Naive thymus-derived CD4-positive, alpha-beta T cell (primary cell): ENCODE data around the gene MPRIP. TPM values are rescaled to one million over a fixed set of nuclear protein-coding genes. Genes with fewer than 3 reads are reported as not detected.

ENCODE experiments used
- ATAC-seq: fragments of 150-1000 bp; cut with Tn5 transposase; 2 replicates; pipeline ENCODE4 v1.10.0; 2021; ENCODE audit warnings: mild to moderate bottlenecking, moderate library complexity
- CTCF ChIA-PET: fragments of 350-600 bp; sonication (Branson Sonifier 250); formaldehyde crosslinking; loops from one replicate; lab custom pipeline; 2021; ENCODE audit warnings: antibody characterized with exemption; lab: Charles Lee
- POLR2A ChIA-PET: fragments of 350-600 bp; sonication (Branson Sonifier 250); formaldehyde crosslinking; loops from one replicate; lab custom pipeline; 2021; ENCODE audit warnings: antibody characterized with exemption, inconsistent platforms; lab: Charles Lee
- DNase-seq, 9 donors: peaks; one replicate each; pipeline versions ENCODE4 v3.0.0 to v3.0.0-alpha.2; 2020 to 2022; ENCODE audit warnings: mixed read lengths in 1 of 9
- H3K27ac ChIP-seq: one replicate; pipeline ENCODE4 v1.7.0; 2013; ENCODE audit warnings: mild to moderate bottlenecking, low read depth, low read length, moderate library complexity
- H3K27me3 ChIP-seq, 2 donors: one replicate each; pipeline ENCODE4 v1.7.0; 2013; ENCODE audit warnings: low read length in 2 of 2, mild to moderate bottlenecking in 2 of 2, moderate library complexity in 2 of 2; ENCODE audit not compliant: control insufficient read depth in 2 of 2, insufficient read depth in 2 of 2
- H3K36me3 ChIP-seq, 3 experiments: 1 replicate in 2 of 3; 2 replicates in 1 of 3; pipeline ENCODE4 v1.7.0; 2013; ENCODE audit warnings: low read length in 3 of 3, mild to moderate bottlenecking in 3 of 3, moderate library complexity in 1 of 3; ENCODE audit not compliant: insufficient read depth in 3 of 3, control insufficient read depth in 2 of 3
- H3K4me1 ChIP-seq, 2 donors: one replicate each; pipeline ENCODE4 v1.7.0; 2013; ENCODE audit warnings: low read length in 2 of 2, mild to moderate bottlenecking in 2 of 2, moderate library complexity in 1 of 2; ENCODE audit not compliant: control insufficient read depth in 2 of 2, insufficient read depth in 2 of 2
- H3K4me3 ChIP-seq: 2 replicates; pipeline ENCODE4 v1.7.0; 2013; ENCODE audit warnings: mild to moderate bottlenecking, low read length
- H3K9me3 ChIP-seq, 3 experiments: 1 replicate in 2 of 3; 2 replicates in 1 of 3; pipeline ENCODE4 v1.7.0; 2013; ENCODE audit warnings: low read length in 3 of 3; ENCODE audit not compliant: control insufficient read depth in 2 of 3
- H3K27ac Mint-ChIP-seq, 9 donors: one replicate each; pipeline ENCODE4 v1.8.0; 2020 to 2022; ENCODE audit warnings: mixed read lengths in 9 of 9, mild to moderate bottlenecking in 8 of 9, moderate library complexity in 5 of 9, inconsistent platforms in 2 of 9
- H3K27me3 Mint-ChIP-seq, 5 donors: one replicate each; pipeline ENCODE4 v1.8.0; 2021 to 2022; ENCODE audit warnings: mixed read lengths in 5 of 5, mild to moderate bottlenecking in 1 of 5
- H3K36me3 Mint-ChIP-seq, 5 donors: one replicate each; pipeline ENCODE4 v1.8.0; 2020 to 2022; ENCODE audit warnings: mixed read lengths in 5 of 5, mild to moderate bottlenecking in 3 of 5, inconsistent platforms in 1 of 5
- H3K4me1 Mint-ChIP-seq, 7 donors: one replicate each; pipeline ENCODE4 v1.8.0; 2020 to 2022; ENCODE audit warnings: mixed read lengths in 7 of 7, mild to moderate bottlenecking in 3 of 7, inconsistent platforms in 1 of 7
- H3K4me3 Mint-ChIP-seq, 10 donors: one replicate each; pipeline ENCODE4 v1.8.0; 2020 to 2022; ENCODE audit warnings: mild to moderate bottlenecking in 10 of 10, mixed read lengths in 10 of 10, moderate library complexity in 6 of 10, inconsistent platforms in 2 of 10
- H3K9me3 Mint-ChIP-seq, 11 donors: one replicate each; pipeline ENCODE4 v1.8.0; 2020 to 2022; ENCODE audit warnings: mixed read lengths in 11 of 11, mild to moderate bottlenecking in 4 of 11, inconsistent platforms in 1 of 11, moderate library complexity in 1 of 11
- intact Hi-C, 2 donors: fragments of 100-400 bp; cut with micrococcal nuclease; formaldehyde crosslinking; loops; one replicate each; pipeline ENCODE4 v1.15.1; 2023
- polyA plus RNA-seq, 2 donors: library from polyadenylated mRNA; unstranded; fragments of 300-500 nt; fragmentation: Illumina TruSeq; gene quantifications; one replicate each; pipeline ENCODE4 v1.2.3, GENCODE V29; 2021
- total RNA-seq, 6 experiments: library from RNA in 5 of 6; stranded (reverse) in 5 of 6; gene quantifications; 1 replicate in 5 of 6; 2 replicates in 1 of 6; pipeline ENCODE4 v1.2.3 and lab custom pipeline; 2021 to 2026

Gene MPRIP
- total and polyA plus RNA-seq, 7 experiments from 2014 or later, result 18.6 to 259 (median 196) TPM

- peaks cover 32 to 54% (median 43%) of the 10 kb centered on the region in 7 donors for H3K4me1 Mint-ChIP-seq
Observed at GRCh38 chr17:17151055-17151454, 108.8 kb downstream of the MPRIP start.

GRCh38 chr17:17151541-17151940 is 109.3 kb downstream of the MPRIP start:
- H3K4me1 ChIP-seq, result peaks cover 13 to 40% of the 10 kb centered on the region in 2 donors
- intact Hi-C loops, result loop anchor here in 1 of 2 donors (10.0 kb wide), 1 partner anchor 53 kb away; the partner anchor contains the start of gene PLD6
- H3K36me3 ChIP-seq, result peaks cover 0 to 72% (median 21%) of the 10 kb centered on the region in 3 experiments
- CTCF ChIA-PET, result interaction anchor here (0.6 kb wide), 1 partner anchor 1051 kb away, joined by 5 read pairs; no protein-coding TSS in a partner anchor
- POLR2A ChIA-PET, result interaction anchor here (0.8 kb wide), 1 partner anchor 157 kb away, joined by 3 read pairs; no protein-coding TSS in a partner anchor
- peaks cover 11 to 52% (median 35%) of the 10 kb centered on the region in 5 donors for H3K36me3 Mint-ChIP-seq
- no peak overlapping the region for H3K4me3 ChIP-seq
- no peak overlapping the region for H3K27ac ChIP-seq
- no peak overlapping the region for H3K4me3 Mint-ChIP-seq
- no peaks in the 10 kb centered on the region for H3K9me3 ChIP-seq
- ATAC-seq, result no peak
- no peak for DNase-seq
- H3K27ac Mint-ChIP-seq, result peak overlapping the region in 4 of 9 donors; percentile 23 to 78 (median 42)
- no peaks in the 10 kb centered on the region for H3K27me3 ChIP-seq
- no peaks in the 10 kb centered on the region for H3K27me3 Mint-ChIP-seq
- peaks cover 32 to 52% (median 42%) of the 10 kb centered on the region in 7 donors for H3K4me1 Mint-ChIP-seq
- no peaks in the 10 kb centered on the region for H3K9me3 Mint-ChIP-seq

More at GRCh38 chr17:17151055-17151454, 108.8 kb downstream of the MPRIP start:
- Mint-ChIP-seq H3K4me3 (no peak overlapping the region), H3K27ac (no peak overlapping the region), H3K9me3 (no peaks in the 10 kb centered on the region), H3K27me3 (no peaks in the 10 kb centered on the region), H3K36me3 (peaks cover 11 to 51% (median 36%) of the 10 kb centered on the region in 5 donors)
- POLR2A ChIA-PET, result no interaction called here
- intact Hi-C loops, result loop anchor here in 1 of 2 donors (10.0 kb wide), 1 partner anchor 54 kb away; the partner anchor contains the start of gene PLD6
- ATAC-seq (no peak), DNase-seq (peak in 1 of 9 donors; percentile 33)
- peaks cover 13 to 39% of the 10 kb centered on the region in 2 donors for H3K4me1 ChIP-seq
- H3K36me3 ChIP-seq, result peaks cover 0 to 72% (median 21%) of the 10 kb centered on the region in 3 experiments
- no peak overlapping the region for H3K27ac ChIP-seq
- CTCF ChIA-PET, result interaction anchor here (0.6 kb wide), 1 partner anchor 1051 kb away, joined by 5 read pairs; no protein-coding TSS in a partner anchor
- H3K4me3 ChIP-seq, result no peak overlapping the region
- H3K9me3 ChIP-seq, result no peaks in the 10 kb centered on the region
- no peaks in the 10 kb centered on the region for H3K27me3 ChIP-seq

GRCh38 chr17:17151962-17152361 is 109.7 kb downstream of the MPRIP start:
- DNase-seq (no peak), ATAC-seq (peak; percentile 66)
- ChIA-PET POLR2A (interaction anchor here (0.8 kb wide), 1 partner anchor 156 kb away, joined by 3 read pairs; no protein-coding TSS in a partner anchor), CTCF (interaction anchor here (0.6 kb wide), 2 partner anchors 990 to 1050 kb away, joined by 5 read pairs; no protein-coding TSS in a partner anchor)
- Histone ChIP-seq H3K36me3 (peaks cover under 1 to 72% (median 21%) of the 10 kb centered on the region in 3 experiments), H3K27me3 (no peaks in the 10 kb centered on the region), H3K9me3 (no peaks in the 10 kb centered on the region), H3K4me3 (no peak overlapping the region), H3K27ac (no peak overlapping the region), H3K4me1 (peaks cover 13 to 40% of the 10 kb centered on the region in 2 donors)
- Mint-ChIP-seq H3K4me1 (peaks cover 32 to 49% (median 41%) of the 10 kb centered on the region in 7 donors), H3K27ac (peak overlapping the region in 3 of 9 donors; percentile 28 to 78 (median 77)), H3K9me3 (no peaks in the 10 kb centered on the region), H3K36me3 (peaks cover 11 to 54% (median 32%) of the 10 kb centered on the region in 5 donors), H3K27me3 (no peaks in the 10 kb centered on the region), H3K4me3 (peak overlapping the region in 3 of 10 donors; percentile 15 to 52 (median 27))
- intact Hi-C loops, result loop anchor here in 1 of 2 donors (10.0 kb wide), 1 partner anchor 53 kb away; the partner anchor contains the start of gene PLD6

- H3K36me3 Mint-ChIP-seq, result peaks cover 11 to 56% (median 32%) of the 10 kb centered on the region in 5 donors
- H3K4me3 Mint-ChIP-seq, result peak overlapping the region in 8 of 10 donors; percentile 15 to 66 (median 56)
Observed at GRCh38 chr17:17152385-17152784, 110.1 kb downstream of the MPRIP start.

GRCh38 chr17:17153071-17153470 is 110.8 kb downstream of the MPRIP start:
- Mint-ChIP-seq H3K27ac (peak overlapping the region in 8 of 9 donors; percentile 28 to 79 (median 52)), H3K9me3 (no peaks in the 10 kb centered on the region), H3K4me3 (peak overlapping the region in 4 of 10 donors; percentile 36 to 66 (median 62)), H3K27me3 (no peaks in the 10 kb centered on the region), H3K4me1 (peaks cover 32 to 49% (median 42%) of the 10 kb centered on the region in 7 donors), H3K36me3 (peaks cover 11 to 49% (median 25%) of the 10 kb centered on the region in 5 donors)
- peaks cover 4 to 70% (median 21%) of the 10 kb centered on the region in 3 experiments for H3K36me3 ChIP-seq
- POLR2A ChIA-PET, result interaction anchor here (1.0 to 1.4 kb wide), 2 partner anchors 9 to 30 kb away, joined by 4 to 5 read pairs; no protein-coding TSS in a partner anchor
- intact Hi-C loops, result loop anchor here in 1 of 2 donors (10.0 kb wide), 1 partner anchor 52 kb away; the partner anchor contains the start of gene PLD6
- peaks cover 13 to 40% of the 10 kb centered on the region in 2 donors for H3K4me1 ChIP-seq
- no peaks in the 10 kb centered on the region for H3K27me3 ChIP-seq
- CTCF ChIA-PET, result no interaction called here
- ATAC-seq, result no peak
- no peaks in the 10 kb centered on the region for H3K9me3 ChIP-seq
- no peak for DNase-seq
- H3K4me3 ChIP-seq, result no peak overlapping the region
- peak overlapping the region; percentile 1 for H3K27ac ChIP-seq

More at GRCh38 chr17:17152385-17152784, 110.1 kb downstream of the MPRIP start:
- no peaks in the 10 kb centered on the region for H3K27me3 Mint-ChIP-seq
- H3K9me3 Mint-ChIP-seq, result no peaks in the 10 kb centered on the region
- Histone ChIP-seq H3K9me3 (no peaks in the 10 kb centered on the region), H3K27me3 (no peaks in the 10 kb centered on the region), H3K27ac (peak overlapping the region; percentile 1), H3K4me1 (peaks cover 13 to 40% of the 10 kb centered on the region in 2 donors), H3K4me3 (no peak overlapping the region), H3K36me3 (peaks cover 4 to 72% (median 21%) of the 10 kb centered on the region in 3 experiments)
- ATAC-seq (no peak), DNase-seq (no peak)
- POLR2A ChIA-PET, result interaction anchor here (0.8 kb wide), 1 partner anchor 156 kb away, joined by 3 read pairs; no protein-coding TSS in a partner anchor
- peaks cover 32 to 49% (median 42%) of the 10 kb centered on the region in 7 donors for H3K4me1 Mint-ChIP-seq
- CTCF ChIA-PET, result interaction anchor here (0.6 kb wide), 1 partner anchor 989 kb away, joined by 5 read pairs; no protein-coding TSS in a partner anchor
- intact Hi-C loops, result loop anchor here in 1 of 2 donors (10.0 kb wide), 1 partner anchor 52 kb away; the partner anchor contains the start of gene PLD6
- H3K27ac Mint-ChIP-seq, result peak overlapping the region in 7 of 9 donors; percentile 28 to 79 (median 75)

GRCh38 chr17:17153709-17154108 is 111.5 kb downstream of the MPRIP start:
- no peaks in the 10 kb centered on the region for H3K9me3 Mint-ChIP-seq
- no peaks in the 10 kb centered on the region for H3K9me3 ChIP-seq
- peak overlapping the region in 6 of 10 donors; percentile 28 to 66 (median 58) for H3K4me3 Mint-ChIP-seq
- H3K4me1 ChIP-seq, result peaks cover 13 to 40% of the 10 kb centered on the region in 2 donors
- DNase-seq, result peak in 1 of 9 donors; percentile 15
- H3K27ac Mint-ChIP-seq, result peak overlapping the region; percentile 52 to 95 (median 71)
- intact Hi-C loops, result loop anchor here in 1 of 2 donors (10.0 kb wide), 1 partner anchor 51 kb away; the partner anchor contains the start of gene PLD6
- peaks cover 4 to 70% (median 18%) of the 10 kb centered on the region in 3 experiments for H3K36me3 ChIP-seq
- H3K27ac ChIP-seq, result peak overlapping the region; percentile 52
- ATAC-seq, result no peak
- peaks cover 32 to 49% (median 42%) of the 10 kb centered on the region in 7 donors for H3K4me1 Mint-ChIP-seq
- H3K4me3 ChIP-seq, result no peak overlapping the region
- no peaks in the 10 kb centered on the region for H3K27me3 Mint-ChIP-seq
- ChIA-PET POLR2A (interaction anchor here (1.0 to 1.4 kb wide), 3 partner anchors 9 to 29 kb away, joined by 3 to 5 read pairs (median 4); no protein-coding TSS in a partner anchor), CTCF (no interaction called here)
- peaks cover 11 to 48% (median 23%) of the 10 kb centered on the region in 5 donors for H3K36me3 Mint-ChIP-seq
- no peaks in the 10 kb centered on the region for H3K27me3 ChIP-seq
